Left forelimb (tissue), 1 donor: Measurements from ENCODE around the gene JHY.
"Not testable (repeated sequence)": the region's sequence is repeated elsewhere in the genome, so short reads cannot be mapped to it uniquely, and the experiment has no call there.

Experiments used
- DNase-seq: peaks from one replicate; pipeline ENCODE4 v3.0.0-alpha.2; 2018; ENCODE audit warnings: low spot score

JHY gene

DNA sequence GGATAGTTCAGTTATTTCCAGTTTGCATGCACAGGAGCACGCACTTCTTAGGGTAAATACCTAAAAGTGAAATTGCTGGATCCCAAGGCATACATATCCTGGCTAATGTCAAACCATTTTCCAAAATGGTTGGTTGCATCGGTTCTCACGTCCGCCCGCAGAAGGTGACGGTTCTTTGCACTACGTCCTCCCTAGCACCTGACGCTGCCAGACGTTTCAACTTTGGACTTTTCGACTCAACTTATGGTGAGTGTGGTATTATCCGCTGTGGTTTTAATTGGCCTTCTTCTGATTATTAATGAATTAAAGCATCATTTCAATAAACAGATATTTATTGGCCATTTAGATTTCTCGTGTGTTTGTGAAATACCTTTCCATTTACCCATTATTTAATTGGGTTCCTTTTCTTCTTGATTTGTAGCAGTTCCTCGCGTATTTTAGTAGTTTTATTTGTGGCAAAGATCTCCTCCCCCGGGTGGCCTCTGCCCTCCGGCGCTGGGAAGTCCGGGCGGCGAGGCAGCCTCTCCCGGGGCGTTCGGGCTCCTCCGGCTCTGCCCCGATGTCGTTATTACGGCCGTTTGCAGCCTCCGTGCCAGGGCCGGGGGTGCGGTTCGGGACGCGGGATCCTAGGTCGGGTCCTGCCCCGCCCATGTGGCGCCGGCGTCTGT, at the start of gene JHY:
Gene JHY, plus strand, starts transcription at position 571 of the 668 bp plus-strand sequence. CDS start 3,091 bp downstream, outside the sequence.
- DNase-seq, result no peak

DNA sequence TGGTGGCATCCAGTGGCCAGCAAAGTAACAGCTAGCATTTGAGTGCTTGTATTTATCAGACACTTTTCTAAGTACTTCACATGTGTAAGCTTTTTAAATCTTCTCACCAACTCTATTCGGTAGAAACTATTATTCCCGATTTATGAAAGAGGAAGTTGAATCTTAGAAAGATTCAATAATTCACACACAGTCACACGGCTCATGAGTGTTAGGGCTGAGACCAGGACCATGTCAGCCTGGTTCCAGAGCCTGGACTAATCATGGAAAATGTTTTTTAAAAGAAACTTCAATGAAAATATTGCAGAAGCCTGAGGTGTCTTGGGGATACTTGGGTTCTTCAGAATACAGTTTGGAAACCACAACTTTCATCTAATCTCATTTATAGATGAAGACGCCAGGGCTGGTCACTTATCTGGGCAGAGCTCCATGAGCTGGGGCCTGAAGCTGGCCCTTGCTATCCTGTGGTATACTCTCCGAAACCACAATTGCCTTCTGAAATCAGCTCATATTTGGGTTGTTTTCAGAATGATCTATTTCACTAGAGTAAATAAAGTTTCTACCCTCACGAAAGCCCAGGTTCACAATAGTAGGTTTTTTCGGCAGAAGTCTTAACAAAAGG, 48.6 kb upstream of the JHY start:
- no peak for DNase-seq

DNA sequence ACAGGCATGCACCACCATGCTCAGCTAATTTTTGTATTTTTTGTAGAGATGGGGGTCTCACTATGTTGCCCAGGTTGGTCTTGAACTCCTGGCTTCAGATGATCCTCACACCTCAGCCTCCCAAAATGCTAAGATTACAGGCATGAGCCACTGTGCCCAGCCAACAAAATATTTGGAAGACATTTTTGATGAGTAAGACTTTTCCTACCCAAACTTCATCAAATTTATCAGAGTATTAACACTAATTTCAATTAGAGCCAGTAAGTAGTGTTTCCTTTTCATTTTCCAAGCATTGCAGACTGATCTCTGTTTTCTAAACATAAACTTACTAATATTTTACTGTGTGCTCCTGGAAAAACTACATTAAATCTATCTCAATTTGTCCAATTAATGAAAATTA, 45.6 kb upstream of the JHY start:
- DNase-seq, result no peak

DNA sequence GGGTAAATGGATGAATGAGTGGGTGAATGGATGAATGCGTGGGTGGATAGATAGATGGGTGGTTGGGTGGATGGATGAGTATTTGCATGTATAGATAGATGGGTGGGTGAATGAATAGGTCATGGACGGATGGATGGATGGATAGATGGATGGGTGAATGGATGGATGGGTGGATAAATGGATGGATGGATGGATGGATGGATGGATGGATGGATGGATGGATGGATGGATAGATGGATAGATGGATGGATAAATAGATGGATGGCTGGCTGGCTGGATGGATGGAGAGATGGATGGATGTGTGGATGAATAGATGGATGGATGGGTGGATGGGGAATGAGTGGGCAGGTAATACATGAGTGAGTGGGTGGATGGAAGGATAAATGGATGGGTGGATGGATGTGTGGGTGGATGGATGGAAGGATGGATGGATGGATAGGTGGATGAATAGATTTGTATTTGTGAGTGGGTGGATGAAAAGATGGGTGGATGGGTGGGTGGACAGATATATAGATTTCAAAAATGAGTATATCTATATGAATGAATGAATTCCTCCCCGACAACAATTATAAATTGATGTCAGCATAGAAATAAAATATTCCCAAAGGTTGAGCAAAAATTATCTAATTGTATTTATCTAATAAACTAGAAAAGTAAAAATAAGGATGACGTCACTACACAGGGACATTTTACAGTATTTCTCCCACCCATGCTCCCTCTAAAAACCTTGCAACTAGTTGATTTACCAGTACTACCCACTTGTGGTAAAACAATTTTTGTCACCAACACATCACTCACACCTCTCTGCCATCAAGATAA, 44.8 kb upstream of the JHY start:
- no peak for DNase-seq

DNA sequence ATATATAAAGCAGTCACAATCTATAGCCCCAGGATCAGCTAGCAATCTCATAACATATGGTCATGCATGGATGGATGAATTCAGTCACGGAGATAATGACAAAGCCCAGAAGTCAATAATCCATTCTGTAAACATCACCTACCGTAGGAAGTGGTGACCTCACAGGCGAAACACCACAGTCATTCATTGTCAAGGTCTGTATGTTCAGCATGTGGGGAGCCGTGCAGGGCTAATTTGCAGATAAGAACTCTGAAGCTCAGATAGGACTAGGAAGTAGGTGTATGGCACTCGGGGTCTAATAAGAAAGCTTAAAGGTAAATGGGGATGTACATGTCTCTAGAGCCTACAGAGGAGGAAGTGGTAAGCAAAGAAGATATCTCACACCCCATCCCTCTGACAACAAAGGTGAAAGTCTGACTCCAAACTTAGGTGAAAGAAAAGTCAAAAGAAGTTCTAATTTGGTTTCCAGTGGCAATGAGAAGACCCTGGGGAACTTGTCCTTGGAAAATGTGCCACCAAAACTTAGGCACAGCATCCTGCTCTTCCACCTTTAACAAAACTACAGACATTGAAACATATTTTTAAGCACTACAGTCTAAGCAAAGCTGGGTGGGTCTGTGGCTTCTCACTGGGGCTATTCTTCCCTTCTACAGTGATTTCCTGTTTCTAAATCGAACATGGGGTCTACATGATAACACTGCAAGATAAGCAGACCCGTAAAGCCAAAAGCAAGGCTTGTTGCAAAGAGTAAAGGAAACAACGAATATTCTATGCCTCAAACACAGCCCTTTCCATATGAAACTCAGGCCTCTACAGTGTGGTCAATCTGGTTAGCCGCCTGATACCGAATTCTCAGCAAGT, 39.0 kb upstream of the JHY start:
- DNase-seq, result no peak

DNA sequence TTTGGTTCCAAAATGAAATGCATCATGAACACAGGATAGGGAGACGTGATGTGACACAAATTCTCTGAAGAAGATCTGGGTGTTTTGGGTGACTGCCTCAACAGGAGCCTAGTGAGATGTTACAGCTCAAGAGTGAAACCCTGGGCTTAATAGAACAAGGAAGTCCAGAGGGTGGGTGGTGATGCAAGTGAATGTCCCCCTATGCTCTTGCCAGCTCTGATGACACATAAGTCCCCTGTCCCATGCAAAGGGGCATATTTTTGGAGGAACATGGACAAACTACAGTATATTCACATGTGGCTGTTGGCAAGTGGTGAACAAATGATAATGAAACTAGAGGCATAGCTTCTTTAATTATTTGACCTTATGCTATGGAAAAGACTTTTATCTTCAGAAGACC, 35.1 kb upstream of the JHY start:
- DNase-seq, result no peak

DNA sequence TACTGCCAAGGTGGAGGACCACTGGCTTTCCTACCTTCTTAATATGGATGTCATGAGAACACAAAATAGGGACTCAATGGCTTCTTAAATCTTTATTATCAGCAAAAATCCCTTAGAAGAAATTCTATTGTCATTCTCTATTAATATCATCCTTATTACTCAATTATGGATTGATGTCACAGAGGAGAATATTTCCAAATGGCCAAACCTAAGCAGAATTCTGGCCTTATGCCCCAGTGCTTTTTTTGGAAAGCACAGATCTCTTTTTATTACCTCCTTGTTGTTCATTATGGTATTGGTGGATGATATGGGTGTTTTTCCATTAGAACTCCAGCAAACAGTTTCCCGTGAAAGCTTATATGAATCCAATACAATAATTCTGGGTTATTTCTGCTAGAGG, 34.4 kb upstream of the JHY start:
- DNase-seq, result no peak

DNA sequence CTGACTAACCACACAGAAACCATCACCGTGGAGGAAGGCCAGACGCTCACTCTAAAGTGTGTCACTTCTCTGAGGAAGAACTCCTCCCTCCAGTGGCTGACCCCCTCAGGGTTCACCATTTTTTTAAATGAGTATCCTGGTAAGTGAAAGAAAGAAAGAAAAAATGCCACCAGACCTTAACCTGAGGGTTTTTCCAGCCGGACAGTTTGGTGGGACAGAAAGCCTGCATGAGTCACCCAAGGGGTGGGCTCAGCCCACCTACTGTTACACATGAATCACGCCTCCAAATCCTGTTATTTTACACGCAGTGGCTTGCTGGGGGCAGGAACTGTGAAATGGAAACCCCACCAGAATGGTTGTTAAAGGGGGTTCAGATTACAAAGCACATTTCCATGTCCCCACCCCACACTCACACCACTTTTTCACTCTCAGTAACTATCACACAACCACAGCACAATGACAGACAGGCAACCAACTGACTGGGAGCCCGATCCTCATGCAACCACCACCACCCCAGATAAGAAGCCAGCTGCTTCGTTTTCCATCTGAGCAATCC, 32.4 kb upstream of the JHY start:
- DNase-seq, result no peak

DNA sequence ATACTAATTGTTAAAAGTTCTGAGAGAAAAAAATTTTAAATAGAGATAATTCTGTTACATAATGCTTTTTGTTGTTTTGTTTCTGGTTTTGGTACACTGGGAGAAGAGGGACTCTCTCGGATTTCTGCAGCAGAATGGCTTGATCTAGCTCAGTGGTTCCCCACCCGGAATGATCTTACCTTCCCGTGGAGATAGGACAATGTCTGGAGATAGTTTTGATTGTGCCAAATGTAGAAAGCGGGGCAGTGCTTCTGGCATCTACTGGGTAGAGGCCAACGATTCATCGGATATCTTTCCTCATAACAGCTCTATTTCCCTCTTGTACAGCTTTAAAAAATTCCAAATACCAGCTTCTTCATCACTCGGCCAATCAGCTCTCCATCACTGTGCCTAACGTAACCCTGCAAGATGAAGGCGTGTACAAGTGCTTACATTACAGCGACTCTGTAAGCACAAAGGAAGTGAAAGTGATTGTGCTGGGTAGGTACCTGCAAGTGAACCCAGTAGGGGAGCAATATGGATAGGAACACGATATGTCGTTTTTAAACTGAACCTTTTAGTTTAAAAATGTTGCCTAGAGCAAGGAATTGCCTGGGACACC, 31.1 kb upstream of the JHY start:
- DNase-seq, result no peak

DNA sequence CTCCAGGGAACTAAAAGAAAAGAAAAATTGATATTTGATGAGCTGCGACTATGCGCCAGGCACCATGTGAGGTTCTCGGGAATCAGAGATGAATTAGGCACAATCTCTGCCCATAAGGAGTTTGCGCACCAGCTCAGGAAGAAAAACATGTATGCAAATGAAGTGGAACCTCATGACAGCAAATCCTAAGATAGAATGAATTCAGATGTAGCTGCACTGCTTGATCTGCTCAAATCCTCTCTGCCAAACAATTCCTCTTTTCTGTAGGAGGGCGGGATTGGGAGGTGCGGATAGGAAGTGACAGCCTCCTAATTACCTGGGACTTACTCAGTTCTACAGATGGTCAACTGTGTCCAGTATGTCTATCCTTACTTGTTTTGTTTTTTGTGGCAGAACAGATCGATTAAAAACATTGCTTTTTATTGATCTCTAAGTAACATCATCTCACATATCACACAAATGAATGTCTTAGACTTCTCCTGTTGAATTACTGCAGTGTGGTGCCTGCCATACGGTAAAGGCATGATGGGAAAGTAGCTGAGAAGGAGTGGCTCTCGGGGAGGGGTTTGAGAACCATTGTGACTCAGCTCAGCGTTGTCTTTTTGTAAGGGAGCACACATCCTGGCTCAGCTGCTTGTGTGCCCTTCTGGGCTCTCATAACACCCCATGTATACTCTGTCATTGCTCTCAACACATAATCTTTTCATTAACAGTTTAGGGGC, 30.3 kb upstream of the JHY start:
- no peak for DNase-seq

DNA sequence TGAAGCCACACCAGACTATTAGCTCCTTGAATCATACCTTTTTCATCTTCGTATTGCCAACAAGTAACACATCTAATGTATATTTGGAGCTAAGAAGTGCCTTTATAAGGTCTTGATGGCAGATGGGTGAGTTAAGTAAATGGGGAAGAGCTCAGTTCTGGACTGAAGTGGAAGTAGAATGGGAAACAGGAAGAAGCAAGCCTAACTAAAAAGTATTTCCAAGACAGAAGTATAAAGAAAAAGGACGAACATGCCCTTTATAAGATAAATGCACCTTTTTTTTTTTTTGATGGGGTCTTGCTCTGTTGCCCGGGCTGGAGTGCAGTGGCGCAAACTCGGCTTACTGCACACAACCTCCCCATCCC, 29.8 kb upstream of the JHY start:
- DNase-seq, result no peak

DNA sequence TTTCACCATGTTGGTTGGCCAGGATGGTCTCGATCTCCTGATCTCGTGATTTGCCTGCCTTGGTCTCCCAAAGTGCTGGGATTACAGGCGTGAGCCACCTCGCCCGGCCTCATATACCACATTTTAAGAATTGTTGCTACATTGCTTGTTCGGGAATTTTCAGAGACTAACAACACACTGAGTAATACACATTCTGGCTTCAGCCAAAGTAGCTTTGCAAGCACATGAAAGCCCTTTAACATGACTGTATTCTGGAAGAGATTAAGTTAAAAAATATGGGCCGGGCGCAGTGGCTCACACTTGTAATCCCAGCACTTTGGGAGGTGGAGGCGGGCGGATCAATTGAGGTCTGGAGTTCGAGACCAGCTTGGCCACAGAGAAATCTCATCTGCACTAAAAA, 29.3 kb upstream of the JHY start:
- no peak for DNase-seq

DNA sequence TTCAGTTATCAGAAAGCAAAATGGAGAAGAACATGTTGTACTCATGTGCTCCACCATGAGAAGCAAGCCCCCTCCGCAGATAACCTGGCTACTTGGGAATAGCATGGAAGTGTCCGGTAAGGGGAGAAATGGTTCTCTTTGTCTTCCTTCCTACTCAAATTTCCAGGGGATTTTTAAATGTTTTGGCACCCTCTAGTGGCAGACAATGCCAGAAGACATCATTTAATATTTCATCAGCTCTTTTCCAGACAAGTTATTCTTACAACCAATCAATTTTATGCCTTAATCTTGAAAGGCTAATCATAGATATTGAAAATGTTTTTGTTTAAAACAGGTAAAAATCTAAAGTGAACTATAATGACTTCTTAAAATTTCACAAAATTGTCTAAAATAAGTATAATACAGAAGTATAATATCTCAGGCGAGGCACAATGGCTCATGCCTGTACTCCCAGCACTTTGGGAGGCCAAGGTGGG, 28.6 kb upstream of the JHY start:
- DNase-seq, result no peak

DNA sequence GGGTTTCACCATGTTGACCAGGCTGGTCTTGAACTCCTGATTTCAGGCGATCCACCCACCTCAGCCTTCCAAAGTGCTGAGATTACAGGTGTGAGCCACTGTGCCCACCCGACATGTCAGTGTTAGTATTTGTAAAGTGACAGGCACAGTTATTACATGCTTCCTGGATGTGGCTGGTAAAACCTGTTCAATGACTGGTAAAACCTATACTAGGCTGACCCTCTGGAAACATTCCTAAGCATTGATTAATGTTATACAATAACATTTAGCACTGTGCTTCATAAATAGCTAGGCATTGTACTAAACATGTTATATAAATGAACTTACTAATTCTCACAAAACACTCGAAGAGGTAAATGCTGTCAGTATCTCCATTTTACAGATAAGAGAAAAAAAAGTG, 20.9 kb upstream of the JHY start:
- no peak for DNase-seq

DNA sequence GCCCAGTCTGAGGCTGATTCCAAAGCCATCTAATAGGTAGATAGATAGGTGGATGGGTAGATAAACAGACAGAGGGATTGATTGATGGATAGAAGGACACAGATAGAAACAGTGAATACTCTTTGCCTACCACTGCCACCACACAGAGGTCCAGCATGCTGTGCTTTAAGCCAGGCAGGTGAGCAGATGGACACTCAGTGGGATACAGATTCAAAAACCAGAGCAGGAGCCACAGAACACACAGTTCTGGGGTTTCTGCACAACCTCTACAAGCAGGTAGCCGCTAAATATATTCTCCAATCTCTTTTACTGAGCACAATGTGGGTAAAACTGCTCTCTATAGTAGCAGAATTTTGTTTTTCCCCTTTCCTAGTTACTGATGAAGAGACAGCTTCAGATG, 20.5 kb upstream of the JHY start:
- DNase-seq, result no peak

DNA sequence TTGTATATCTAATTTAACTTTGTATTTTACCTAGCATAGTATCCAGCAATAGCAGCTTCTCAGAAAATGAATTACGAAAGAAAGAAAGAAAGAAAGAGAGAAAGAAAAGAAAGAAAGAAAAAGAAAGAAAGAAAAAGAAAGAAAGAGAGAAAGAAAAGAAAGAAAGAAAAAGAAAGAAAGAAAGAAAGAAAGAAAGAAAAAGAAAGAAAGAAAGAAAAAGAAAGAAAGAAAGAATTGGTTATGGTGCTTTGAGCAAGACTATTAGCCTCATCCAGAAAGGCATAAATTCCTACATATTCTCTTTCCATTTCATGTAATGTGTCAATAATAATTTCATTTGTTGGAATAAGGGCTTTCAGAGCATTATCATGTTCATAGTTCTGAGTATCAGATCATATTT, 19.4 kb upstream of the JHY start:
- DNase-seq, result not testable (repeated sequence)

DNA sequence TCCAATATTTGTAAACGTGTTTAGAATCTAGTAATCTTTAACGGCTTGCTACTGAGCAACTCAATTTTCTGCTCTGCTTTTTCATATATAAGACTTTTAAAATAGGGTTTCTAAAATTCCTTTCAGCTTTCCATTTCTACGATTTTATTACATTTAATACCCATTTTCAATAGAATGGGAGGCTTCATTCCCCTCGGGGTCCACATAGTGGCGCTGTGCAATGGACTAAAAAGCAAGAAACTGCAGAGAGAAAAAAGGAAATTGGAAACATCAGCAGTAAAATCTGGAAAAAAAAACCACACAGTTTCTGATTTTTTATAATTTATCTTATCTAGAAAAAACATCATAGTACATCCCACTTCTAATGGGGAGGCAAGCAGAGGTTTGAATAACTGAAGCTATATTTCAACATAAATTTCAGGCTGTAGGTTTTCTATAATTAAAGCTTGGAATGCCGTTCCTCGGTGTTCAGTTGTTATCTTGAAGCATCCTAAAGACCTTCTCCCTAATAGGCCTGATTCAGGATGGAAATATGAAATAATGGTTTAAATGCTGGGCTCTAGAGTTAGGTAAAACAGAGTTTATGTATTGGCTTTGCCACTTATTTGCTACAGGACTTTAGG, 18.7 kb upstream of the JHY start:
- no peak for DNase-seq

DNA sequence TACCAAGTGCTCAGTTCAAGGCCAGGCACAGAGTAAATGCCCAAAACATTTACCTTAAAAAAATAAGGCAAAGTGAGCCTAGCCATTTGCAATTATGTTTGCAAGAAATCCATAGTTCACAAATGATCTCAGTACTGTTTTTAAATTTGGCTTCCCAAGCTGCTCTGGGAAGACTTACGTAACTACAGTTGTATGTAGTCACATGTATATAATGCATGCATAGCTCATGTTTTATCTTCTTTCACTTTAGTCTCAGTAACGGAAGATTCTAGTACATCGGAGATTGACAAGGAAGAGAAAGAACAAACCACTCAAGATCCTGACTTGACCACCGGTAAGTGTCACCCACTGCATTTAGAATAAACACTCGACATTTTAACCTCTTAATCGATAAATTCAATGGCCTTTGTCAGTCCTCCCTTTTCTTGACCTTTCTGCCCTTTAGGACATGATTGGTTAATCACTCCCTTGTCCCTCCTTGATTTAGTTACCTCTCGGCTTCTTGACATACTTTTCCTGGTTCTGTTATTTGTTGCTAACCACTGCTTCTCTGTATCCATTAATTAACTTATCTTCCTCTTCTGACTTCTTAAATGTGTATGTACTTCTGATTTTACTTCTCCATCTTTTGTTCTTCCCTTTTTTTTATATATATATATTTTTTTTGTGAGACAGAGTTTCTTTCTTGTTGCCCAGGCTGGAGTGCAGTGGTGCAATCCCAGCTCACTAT, 18.0 kb upstream of the JHY start:
- DNase-seq, result no peak

DNA sequence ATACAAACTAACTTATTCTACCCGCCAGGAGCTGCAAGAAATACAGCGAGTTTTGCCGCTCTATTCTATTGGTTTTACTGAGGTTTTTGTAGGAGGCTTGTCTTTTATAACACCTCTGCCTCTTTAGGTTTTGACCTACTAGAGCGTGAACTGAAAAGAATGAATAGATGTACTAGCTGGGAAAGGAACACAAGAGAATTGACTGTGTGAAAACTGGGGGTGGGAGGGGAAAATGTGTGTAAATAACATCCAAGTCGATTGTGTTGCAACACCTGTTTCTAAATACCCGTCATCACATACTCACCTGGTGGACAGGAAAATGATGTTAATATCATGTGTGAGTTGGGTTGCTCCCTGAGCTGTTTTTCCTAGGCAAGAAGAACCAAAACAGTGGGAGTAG, 12.9 kb upstream of the JHY start:
- DNase-seq, result no peak

DNA sequence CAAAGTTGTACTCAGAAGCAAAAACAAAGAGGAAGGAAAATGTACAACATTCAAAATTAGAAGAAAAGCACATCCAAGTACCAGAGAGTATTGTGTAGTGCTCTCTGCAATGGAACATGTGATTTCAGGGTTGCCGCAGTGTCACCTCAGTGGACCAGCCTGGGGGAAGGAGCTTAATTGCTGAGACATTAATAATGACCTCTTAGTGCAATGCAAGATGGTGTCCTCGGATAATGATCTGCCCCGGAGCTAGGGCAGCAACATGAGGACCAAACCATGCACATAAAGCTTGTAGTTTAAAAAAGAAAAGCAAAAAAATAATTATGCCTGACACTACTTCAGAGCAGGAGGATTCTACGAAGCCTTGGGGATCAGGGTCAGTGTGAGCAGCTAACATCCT, 11.3 kb upstream of the JHY start:
- no peak for DNase-seq
